RWPE2 (cell line): ENCODE results near the gene CAPS.

Source experiments
- ATAC-seq: fragments of 200-7000 bp; cut with Tn5 transposase; 3 replicates; pipeline ENCODE4 v1.9.1; 2021; ENCODE audit warnings: low read depth
- DNase-seq: peaks from one replicate; pipeline ENCODE4 v3.0.0-alpha.2; 2020; ENCODE audit warnings: low spot score
- H3K27ac ChIP-seq: fragments of 450-650 bp; 2 replicates; pipeline ENCODE4 v1.5.1; 2017; ENCODE audit warnings: mild to moderate bottlenecking; ENCODE audit not compliant: poor library complexity, severe bottlenecking
- H3K27me3 ChIP-seq: fragments of 250-450 bp; sonication (Bioruptor Pico); 2 replicates; pipeline ENCODE4 v1.5.1; 2021; ENCODE audit warnings: mild to moderate bottlenecking, moderate library complexity; ENCODE audit not compliant: insufficient read depth, poor library complexity, severe bottlenecking
- H3K36me3 ChIP-seq: fragments of 250-450 bp; sonication (Bioruptor Pico); 2 replicates; pipeline ENCODE4 v1.5.1; 2020; ENCODE audit warnings: low read depth, mild to moderate bottlenecking, moderate library complexity
- H3K4me1 ChIP-seq: fragments of 250-450 bp; sonication (Bioruptor Pico); 2 replicates; pipeline ENCODE4 v1.5.1; 2021; ENCODE audit warnings: mild to moderate bottlenecking, moderate library complexity; ENCODE audit not compliant: insufficient read depth, poor library complexity, severe bottlenecking
- H3K4me3 ChIP-seq: fragments of 250-450 bp; sonication (Bioruptor Pico); 2 replicates; pipeline ENCODE4 v1.5.1; 2021; ENCODE audit warnings: mild to moderate bottlenecking, moderate library complexity; ENCODE audit not compliant: severe bottlenecking
- H3K9me3 ChIP-seq: fragments of 250-450 bp; sonication (Bioruptor Pico); 2 replicates; pipeline ENCODE4 v1.5.1; 2021; ENCODE audit warnings: mild to moderate bottlenecking, moderate library complexity; ENCODE audit not compliant: severe bottlenecking
- CTCF ChIP-seq: fragments of 450-650 bp; IDR thresholded peaks from one replicate; pipeline ENCODE4 v1.5.1; 2017; ENCODE audit warnings: mild to moderate bottlenecking, moderate library complexity; ENCODE audit not compliant: poor library complexity, severe bottlenecking

CAPS gene

GRCh38 chr19:5929179-5929578 is 15.1 kb downstream of the CAPS start:
- no peak for TF ChIP-seq CTCF

DNA sequence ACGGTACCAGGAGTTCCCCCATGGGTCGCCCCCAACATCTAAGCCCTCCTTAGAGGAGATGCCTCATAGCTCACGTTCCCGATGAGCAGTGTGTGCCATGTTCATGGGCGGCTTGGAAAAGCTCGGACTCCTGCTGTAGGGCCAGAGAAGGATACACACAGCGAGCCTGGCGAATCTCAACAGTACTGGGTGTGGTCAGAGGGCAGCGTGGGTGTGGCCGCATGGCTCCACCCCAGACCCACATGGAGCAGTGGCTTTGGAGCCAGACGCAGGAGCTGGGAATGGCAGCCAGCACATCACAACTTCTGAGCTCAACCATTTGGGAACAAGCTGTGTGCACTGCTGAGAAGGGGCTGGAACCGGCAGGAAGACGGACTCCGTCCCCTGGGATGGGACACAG is 15.6 kb downstream of the CAPS start:
- no peak for ATAC-seq
- Histone ChIP-seq H3K4me1 (no peaks in the 10 kb centered on the region), H3K27me3 (no peaks in the 10 kb centered on the region), H3K36me3 (peaks cover 43% of the 10 kb centered on the region), H3K4me3 (no peak overlapping the region), H3K9me3 (no peaks in the 10 kb centered on the region), H3K27ac (no peak overlapping the region)
- no peak for TF ChIP-seq CTCF
- DNase-seq: no peak

More at GRCh38 chr19:5929179-5929578, 15.1 kb downstream of the CAPS start:
- H3K4me3 ChIP-seq: no peak overlapping the region
- peaks cover 43% of the 10 kb centered on the region for H3K36me3 ChIP-seq
- no peaks in the 10 kb centered on the region for H3K27me3 ChIP-seq
- H3K27ac ChIP-seq: no peak overlapping the region
- H3K9me3 ChIP-seq: no peaks in the 10 kb centered on the region
- ATAC-seq (no peak), DNase-seq (no peak)
- H3K4me1 ChIP-seq: no peaks in the 10 kb centered on the region

DNA sequence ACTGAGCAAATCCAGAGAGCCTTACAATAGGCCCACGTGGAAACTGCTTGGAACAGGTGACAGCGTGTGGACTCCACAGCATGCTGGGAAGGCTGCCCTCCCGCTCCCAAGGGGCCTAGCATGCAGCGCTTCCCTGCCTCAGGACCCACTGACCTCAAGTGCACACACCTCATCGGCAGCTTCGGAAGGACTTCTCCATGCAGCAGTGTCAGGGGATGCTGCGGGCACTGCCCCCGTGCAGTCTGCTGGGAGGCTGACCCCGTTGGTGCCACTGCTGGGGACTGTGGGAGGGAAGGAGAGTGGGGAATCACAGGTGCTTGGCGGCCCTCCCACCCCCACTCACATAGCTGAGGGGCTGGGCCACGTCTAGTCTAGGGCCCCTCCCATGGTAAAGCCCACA is 17.2 kb downstream of the CAPS start:
- H3K4me3 ChIP-seq: no peak overlapping the region
- DNase-seq (no peak), ATAC-seq (no peak)
- no peak for TF ChIP-seq CTCF
- no peaks in the 10 kb centered on the region for H3K27me3 ChIP-seq
- peaks cover 28% of the 10 kb centered on the region for H3K36me3 ChIP-seq
- H3K4me1 ChIP-seq: no peaks in the 10 kb centered on the region
- H3K9me3 ChIP-seq: no peaks in the 10 kb centered on the region
- H3K27ac ChIP-seq: no peak overlapping the region

DNA sequence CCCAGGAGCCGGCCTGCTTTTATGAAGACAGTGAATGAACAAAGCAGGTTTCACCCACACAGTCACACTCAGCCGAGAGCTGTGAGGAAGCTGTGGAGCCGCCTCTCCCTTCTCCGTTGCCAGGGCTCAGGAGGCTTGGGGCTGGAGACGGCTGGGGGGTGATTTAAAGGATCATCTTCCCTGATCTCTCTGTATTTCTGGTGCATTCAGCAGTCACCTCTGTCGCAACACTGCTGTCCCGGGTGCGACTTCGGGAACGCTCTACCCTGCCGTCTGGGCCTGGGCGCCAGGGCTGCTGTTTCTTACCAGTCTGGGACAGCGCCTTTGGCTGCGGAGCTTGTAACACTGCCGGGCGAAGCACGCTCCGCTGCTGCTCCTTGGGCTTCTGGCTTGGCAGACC is 18.1 kb downstream of the CAPS start:
- Histone ChIP-seq H3K36me3 (peaks cover 24% of the 10 kb centered on the region), H3K9me3 (no peaks in the 10 kb centered on the region), H3K4me1 (no peaks in the 10 kb centered on the region), H3K4me3 (no peak overlapping the region), H3K27ac (no peak overlapping the region), H3K27me3 (no peaks in the 10 kb centered on the region)
- no peak for TF ChIP-seq CTCF
- ATAC-seq: no peak
- no peak for DNase-seq

DNA sequence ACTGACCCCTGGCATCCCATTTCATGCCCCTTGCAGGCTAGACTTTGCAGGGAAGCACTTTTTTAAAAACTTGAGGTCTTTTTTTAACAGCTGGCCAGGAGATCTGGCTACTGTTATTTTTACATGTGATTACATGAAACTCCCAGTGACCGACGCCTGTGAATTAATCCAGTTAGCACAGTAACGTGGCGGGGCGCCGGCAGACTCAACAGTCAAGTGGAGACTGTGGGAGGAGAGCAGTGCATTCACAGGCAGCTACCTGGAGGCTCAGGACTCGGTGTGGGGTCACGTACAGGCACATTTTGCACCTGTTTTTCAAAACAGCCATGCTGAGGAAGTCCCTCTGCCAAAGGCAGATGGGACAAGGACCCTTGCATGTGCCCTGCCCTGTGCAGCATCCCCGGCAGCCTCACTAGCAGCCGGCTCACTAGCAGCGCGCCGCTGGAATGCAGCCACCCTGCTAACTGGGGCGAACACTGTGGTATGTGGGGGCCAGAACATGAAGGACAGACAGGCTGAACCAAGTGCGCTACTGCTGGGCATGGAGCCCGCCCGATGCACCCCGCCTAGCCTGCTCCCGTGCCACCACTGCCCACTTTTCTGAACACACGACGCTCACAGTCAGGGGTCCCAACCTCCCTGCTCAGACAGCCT is 18.7 kb downstream of the CAPS start:
- no peaks in the 10 kb centered on the region for H3K27me3 ChIP-seq
- no peak overlapping the region for H3K4me3 ChIP-seq
- TF ChIP-seq CTCF: no peak
- no peaks in the 10 kb centered on the region for H3K9me3 ChIP-seq
- DNase-seq (no peak), ATAC-seq (no peak)
- peaks cover 18% of the 10 kb centered on the region for H3K36me3 ChIP-seq
- no peak overlapping the region for H3K27ac ChIP-seq
- no peaks in the 10 kb centered on the region for H3K4me1 ChIP-seq
